Thyroid gland (tissue), 4 donors: Measurements from ENCODE around the gene EEIG2.

Experiments used
- CTCF ChIP-seq, 6 experiments: fragments of 200-600 bp in 3 of 6; fragments of 450-650 bp in 3 of 6; sonication (generic) in 3 of 6; IDR thresholded peaks; one replicate each; pipeline ENCODE4 v1.5.1; 2016 to 2019; ENCODE audit warnings: antibody characterized with exemption in 6 of 6, mild to moderate bottlenecking in 2 of 6, inconsistent platforms in 1 of 6, moderate library complexity in 1 of 6
- POLR2A ChIP-seq, 2 donors: fragments of 450-650 bp; IDR thresholded peaks; one replicate each; pipeline ENCODE4 v1.6.1; 2017; ENCODE audit warnings: antibody characterized with exemption in 2 of 2, mild to moderate bottlenecking in 2 of 2, moderate library complexity in 1 of 2

- TF ChIP-seq CTCF (IDR thresholded peaks at IDR 0.05) (no peak), POLR2A (IDR thresholded peaks at IDR 0.05) (no peak)
Measured at GRCh38 chr1:108541861-108542260, 18.0 kb upstream of the EEIG2 start.
